Right atrium auricular region (tissue), 2 donors: ENCODE measurements around the gene SDHAF4. TPM values are rescaled to one million over a fixed set of nuclear protein-coding genes. Genes with fewer than 3 reads are reported as not detected.

Source experiments
- DNase-seq: peaks from one replicate; pipeline ENCODE4 v3.0.0-alpha.2; 2019; ENCODE audit warnings: low spot score
- H3K27ac ChIP-seq, 2 donors: fragments of 200-600 bp; sonication (generic); 1 replicate in 1 of 2; 2 replicates in 1 of 2; pipeline ENCODE4 v1.5.1; 2016 to 2019
- H3K27me3 ChIP-seq, 2 donors: fragments of 200-600 bp; sonication (generic); one replicate each; pipeline versions ENCODE4 v1.5.1 to v1.6.0; 2017 to 2019
- H3K36me3 ChIP-seq: fragments of 200-600 bp; sonication (generic); one replicate; pipeline ENCODE4 v1.5.1; 2016
- H3K4me1 ChIP-seq, 2 donors: fragments of 200-600 bp; sonication (generic); one replicate each; pipeline versions ENCODE4 v1.5.1 to v1.6.0; 2017 to 2019
- H3K4me3 ChIP-seq, 2 donors: fragments of 200-600 bp; sonication (generic); 1 replicate in 1 of 2; 2 replicates in 1 of 2; pipeline ENCODE4 v1.5.1; 2017 to 2019; ENCODE audit warnings: mild to moderate bottlenecking in 1 of 2, moderate library complexity in 1 of 2
- H3K9me3 ChIP-seq, 2 donors: fragments of 200-600 bp; sonication (generic); one replicate each; pipeline ENCODE4 v1.5.1; 2019
- CTCF ChIP-seq, 2 donors: fragments of 200-600 bp; sonication (generic); IDR thresholded peaks; one replicate each; pipeline ENCODE4 v1.5.1; 2019; ENCODE audit warnings: antibody characterized with exemption in 2 of 2
- total RNA-seq, 2 donors: library from RNA; depleted of rRNA; stranded (reverse); fragments of >200 nt; gene quantifications; one replicate each; pipeline ENCODE4 v1.1.0, GENCODE V29; 2016

SDHAF4 gene
- total RNA-seq, 2 donors from 2014 or later: 8.0 to 9.4 TPM

- TF ChIP-seq CTCF (IDR thresholded peaks at IDR 0.05): no peak
- H3K36me3 ChIP-seq: peaks cover 4% of the 10 kb centered on the region
- no peak overlapping the region for H3K27ac ChIP-seq
- no peaks in the 10 kb centered on the region for H3K9me3 ChIP-seq
- no peaks in the 10 kb centered on the region for H3K27me3 ChIP-seq
- no peaks in the 10 kb centered on the region for H3K4me1 ChIP-seq
- H3K4me3 ChIP-seq: no peak overlapping the region
- no peak for DNase-seq
These were observed 7.9 kb downstream of the SDHAF4 start for GRCh38 chr6:70574643-70575042.

GRCh38 chr6:70575899-70576495 is 9.3 kb downstream of the SDHAF4 start:
- Histone ChIP-seq H3K36me3 (peaks cover 8% of the 10 kb centered on the region), H3K27me3 (no peaks in the 10 kb centered on the region), H3K4me1 (no peaks in the 10 kb centered on the region), H3K27ac (no peak overlapping the region), H3K9me3 (no peaks in the 10 kb centered on the region), H3K4me3 (no peak overlapping the region)
- no peak for TF ChIP-seq CTCF (IDR thresholded peaks at IDR 0.05)
- DNase-seq: no peak

- H3K27me3 ChIP-seq: no peaks in the 10 kb centered on the region
- TF ChIP-seq CTCF (IDR thresholded peaks at IDR 0.05): no peak
- no peak overlapping the region for H3K4me3 ChIP-seq
- H3K27ac ChIP-seq: no peak overlapping the region
- H3K9me3 ChIP-seq: no peaks in the 10 kb centered on the region
- peaks cover 35% of the 10 kb centered on the region for H3K36me3 ChIP-seq
- H3K4me1 ChIP-seq: no peaks in the 10 kb centered on the region
- DNase-seq: no peak
These were observed 19.4 kb downstream of the SDHAF4 start for GRCh38 chr6:70586114-70586513.

- Histone ChIP-seq H3K36me3 (peaks cover 9% of the 10 kb centered on the region), H3K4me3 (no peak overlapping the region)
These were observed 23.7 kb downstream of the SDHAF4 start for GRCh38 chr6:70590400-70590799.

GRCh38 chr6:70592391-70593117 is 25.8 kb downstream of the SDHAF4 start:
- no peak for TF ChIP-seq CTCF (IDR thresholded peaks at IDR 0.05)
- H3K4me1 ChIP-seq: no peaks in the 10 kb centered on the region
- H3K27me3 ChIP-seq: no peaks in the 10 kb centered on the region
- no peak overlapping the region for H3K4me3 ChIP-seq
- no peaks in the 10 kb centered on the region for H3K9me3 ChIP-seq
- H3K36me3 ChIP-seq: no peaks in the 10 kb centered on the region
- no peak overlapping the region for H3K27ac ChIP-seq
- no peak for DNase-seq

More at GRCh38 chr6:70590400-70590799, 23.7 kb downstream of the SDHAF4 start:
- Histone ChIP-seq H3K27ac (no peak overlapping the region), H3K27me3 (no peaks in the 10 kb centered on the region), H3K9me3 (no peaks in the 10 kb centered on the region), H3K4me1 (no peaks in the 10 kb centered on the region)
- TF ChIP-seq CTCF (IDR thresholded peaks at IDR 0.05): no peak
- no peak for DNase-seq
